ENCODE data around the gene ZNF451.

- TF ChIP-seq POLR2A (IDR thresholded peaks at IDR 0.05; ENCODE audit: low read length), result no peak
- no peak for TF ChIP-seq REST (IDR thresholded peaks at IDR 0.05)
- no peak for TF ChIP-seq CTCF (IDR thresholded peaks at IDR 0.05)
- TF ChIP-seq MAFK (IDR thresholded peaks at IDR 0.05; ENCODE audit: partially characterized antibody), result no peak
- no peak for TF ChIP-seq USF2 (IDR thresholded peaks at IDR 0.05)
- TF ChIP-seq CHD4 (IDR thresholded peaks at IDR 0.05; ENCODE audit: borderline replicate concordance), result no peak
These were observed 47.4 kb downstream of the ZNF451 start for GRCh38 chr6:57137350-57137749.
